Tibial artery (tissue), 4 donors: ENCODE results near the gene CD63.
A peak's percentile ranks its signal among the peaks of the same experiment; 100 is the strongest.

ENCODE experiments used
- DNase-seq, 2 donors: peaks; one replicate each; pipeline ENCODE4 v3.0.0-alpha.2; 2019
- H3K27ac ChIP-seq, 2 donors: fragments of 200-600 bp; sonication (generic) in 1 of 2; 1 replicate in 1 of 2; 2 replicates in 1 of 2; pipeline ENCODE4 v1.5.1; 2018 to 2019; ENCODE audit warnings: mild to moderate bottlenecking in 1 of 2
- H3K27me3 ChIP-seq, 2 donors: fragments of 200-600 bp; sonication (generic) in 1 of 2; one replicate each; pipeline versions ENCODE4 v1.5.1 to v1.6.0; 2016 to 2019
- H3K36me3 ChIP-seq, 3 donors: fragments of 200-600 bp; sonication (generic) in 2 of 3; one replicate each; pipeline ENCODE4 v1.5.1; 2016 to 2019; ENCODE audit warnings: mild to moderate bottlenecking in 2 of 3
- H3K4me1 ChIP-seq, 4 donors: fragments of 200-600 bp; sonication (generic) in 2 of 4; 1 replicate in 3 of 4; 2 replicates in 1 of 4; pipeline ENCODE4 v1.5.1; 2016 to 2019
- H3K4me3 ChIP-seq, 2 donors: fragments of 200-600 bp; sonication (generic) in 1 of 2; 1 replicate in 1 of 2; 2 replicates in 1 of 2; pipeline ENCODE4 v1.5.1; 2018 to 2019; ENCODE audit warnings: mild to moderate bottlenecking in 2 of 2
- H3K9me3 ChIP-seq, 3 donors: fragments of 200-600 bp; sonication (generic) in 1 of 3; one replicate each; pipeline ENCODE4 v1.5.1; 2016 to 2019
- intact Hi-C: fragments of 100-400 bp; cut with DNase I; formaldehyde crosslinking; loops from one replicate; pipeline ENCODE4 v1.15.0; 2023; ENCODE audit warnings: low total_unique reads
- TF ChIP-seq, protein P1 (sequence below), 2 experiments: fragments of 200-600 bp in 1 of 2; fragments of 450-650 bp in 1 of 2; IDR thresholded peaks; one replicate each; pipeline ENCODE4 v1.5.1; 2017 to 2019; ENCODE audit warnings: antibody characterized with exemption in 2 of 2, mild to moderate bottlenecking in 1 of 2, moderate library complexity in 1 of 2

The CD63 gene

GRCh38 chr12:55727643-55728185 lies 1.1 kb downstream of the CD63 start:
- peaks cover 24 to 38% (median 35%) of the 10 kb centered on the region in 3 donors for H3K36me3 ChIP-seq
- peak overlapping the region; percentile 92 to 97 for H3K4me3 ChIP-seq
- H3K9me3 ChIP-seq, result no peaks in the 10 kb centered on the region
- peak overlapping the region; percentile 98 to 99 for H3K27ac ChIP-seq
- peaks cover 0 to 63% (median 51%) of the 10 kb centered on the region in 4 donors for H3K4me1 ChIP-seq
- TF ChIP-seq, protein P1, sequence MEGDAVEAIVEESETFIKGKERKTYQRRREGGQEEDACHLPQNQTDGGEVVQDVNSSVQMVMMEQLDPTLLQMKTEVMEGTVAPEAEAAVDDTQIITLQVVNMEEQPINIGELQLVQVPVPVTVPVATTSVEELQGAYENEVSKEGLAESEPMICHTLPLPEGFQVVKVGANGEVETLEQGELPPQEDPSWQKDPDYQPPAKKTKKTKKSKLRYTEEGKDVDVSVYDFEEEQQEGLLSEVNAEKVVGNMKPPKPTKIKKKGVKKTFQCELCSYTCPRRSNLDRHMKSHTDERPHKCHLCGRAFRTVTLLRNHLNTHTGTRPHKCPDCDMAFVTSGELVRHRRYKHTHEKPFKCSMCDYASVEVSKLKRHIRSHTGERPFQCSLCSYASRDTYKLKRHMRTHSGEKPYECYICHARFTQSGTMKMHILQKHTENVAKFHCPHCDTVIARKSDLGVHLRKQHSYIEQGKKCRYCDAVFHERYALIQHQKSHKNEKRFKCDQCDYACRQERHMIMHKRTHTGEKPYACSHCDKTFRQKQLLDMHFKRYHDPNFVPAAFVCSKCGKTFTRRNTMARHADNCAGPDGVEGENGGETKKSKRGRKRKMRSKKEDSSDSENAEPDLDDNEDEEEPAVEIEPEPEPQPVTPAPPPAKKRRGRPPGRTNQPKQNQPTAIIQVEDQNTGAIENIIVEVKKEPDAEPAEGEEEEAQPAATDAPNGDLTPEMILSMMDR (IDR thresholded peaks at IDR 0.05), result no peak
- H3K27me3 ChIP-seq, result no peaks in the 10 kb centered on the region
- DNase-seq, result peak; percentile 81 to 87
- intact Hi-C loops, result no loop called here

- peak overlapping the region; percentile 92 to 97 for H3K4me3 ChIP-seq
- no peaks in the 10 kb centered on the region for H3K27me3 ChIP-seq
- peaks cover 0 to 70% (median 52%) of the 10 kb centered on the region in 4 donors for H3K4me1 ChIP-seq
- TF ChIP-seq, protein P1 (IDR thresholded peaks at IDR 0.05), result no peak
- H3K36me3 ChIP-seq, result peaks cover 24 to 38% (median 35%) of the 10 kb centered on the region in 3 donors
- no peak for DNase-seq
- no peaks in the 10 kb centered on the region for H3K9me3 ChIP-seq
- peak overlapping the region; percentile 98 to 99 for H3K27ac ChIP-seq
- intact Hi-C loops, result no loop called here
These were observed 1.8 kb downstream of the CD63 start for GRCh38 chr12:55726971-55727370.

- peaks cover 5 to 78% (median 62%) of the 10 kb centered on the region in 4 donors for H3K4me1 ChIP-seq
- H3K4me3 ChIP-seq, result no peak overlapping the region
- H3K27ac ChIP-seq, result peak overlapping the region; percentile 98 to 99
- peaks cover 24 to 38% (median 35%) of the 10 kb centered on the region in 3 donors for H3K36me3 ChIP-seq
- DNase-seq, result no peak
- no peaks in the 10 kb centered on the region for H3K9me3 ChIP-seq
- H3K27me3 ChIP-seq, result no peaks in the 10 kb centered on the region
- intact Hi-C loops, result no loop called here
- TF ChIP-seq, protein P1 (IDR thresholded peaks at IDR 0.05), result no peak
These were observed 3.3 kb downstream of the CD63 start for GRCh38 chr12:55725556-55725955.

DNA sequence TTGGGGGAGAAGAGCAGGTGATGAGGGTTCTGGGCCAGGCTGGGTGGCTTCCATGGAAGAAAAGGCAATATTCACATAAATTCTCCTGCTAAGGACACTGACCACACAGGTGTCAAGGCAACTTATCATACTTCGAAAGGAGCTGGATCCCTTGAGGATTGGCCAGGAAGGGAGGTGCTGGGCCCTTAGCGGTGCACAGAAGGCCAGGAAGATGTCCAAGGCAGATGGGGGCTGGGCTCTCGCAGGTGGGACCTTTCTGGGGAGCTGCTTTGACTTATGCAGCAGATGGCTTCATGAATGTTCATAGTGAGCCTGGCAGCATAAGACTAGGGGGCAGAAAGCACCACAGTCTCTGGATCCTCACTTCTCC lies 3.9 kb downstream of the CD63 start:
- peak overlapping the region; percentile 98 to 99 for H3K27ac ChIP-seq
- H3K4me1 ChIP-seq, result peaks cover 5 to 78% (median 61%) of the 10 kb centered on the region in 4 donors
- no peak for DNase-seq
- H3K27me3 ChIP-seq, result no peaks in the 10 kb centered on the region
- no peaks in the 10 kb centered on the region for H3K9me3 ChIP-seq
- intact Hi-C loops, result loop anchor here (5.0 kb wide), 1 partner anchor 43 kb away; a partner anchor contains a TSS
- TF ChIP-seq, protein P1 (IDR thresholded peaks at IDR 0.05), result no peak
- H3K36me3 ChIP-seq, result peaks cover 24 to 38% (median 35%) of the 10 kb centered on the region in 3 donors
- no peak overlapping the region for H3K4me3 ChIP-seq

- Histone ChIP-seq H3K27ac (peak overlapping the region; percentile 58 to 98), H3K4me3 (no peak overlapping the region), H3K36me3 (peaks cover 24 to 38% (median 35%) of the 10 kb centered on the region in 3 donors), H3K4me1 (peaks cover 5 to 81% (median 66%) of the 10 kb centered on the region in 4 donors), H3K27me3 (no peaks in the 10 kb centered on the region), H3K9me3 (no peaks in the 10 kb centered on the region)
- intact Hi-C loops, result loop anchor here (5.0 kb wide), 1 partner anchor 42 kb away; a partner anchor contains a TSS
- DNase-seq, result peak; percentile 80 to 87
- TF ChIP-seq, protein P1 (IDR thresholded peaks at IDR 0.05), result peak; percentile 64 to 69
These were observed 4.4 kb downstream of the CD63 start for GRCh38 chr12:55724226-55724939.
